Measurements from ENCODE around the gene PLK3. TPM values are rescaled to one million over a fixed set of nuclear protein-coding genes. Genes with fewer than 3 reads are reported as not detected.
A peak's percentile ranks its signal among the peaks of the same experiment; 100 is the strongest.

The PLK3 gene
- total and polyA plus RNA-seq, 10 of the 15 experiments (the other 5 are each of a cell fraction or from before 2014, with no cell fraction given): 1.5 to 23.2 (median 12.1) TPM

GRCh38 chr1:44775078-44775929 lies 24.9 kb upstream of the PLK3 start, which contains the start of gene RPS8 (continued):
- peak; percentile 44; the same call in 1 of the 2 replicates for TF ChIP-seq MTA2 (IDR thresholded peaks at IDR 0.05; ENCODE audit: low read depth)
- TF ChIP-seq MYB (IDR thresholded peaks at IDR 0.05; ENCODE audit: borderline replicate concordance, low read depth, low read length): 0 out of 2 replicates have a peak, but pooled peaks have one; percentile 61
- peak; percentile 57; the same call in 1 of the 2 replicates for TF ChIP-seq CHD1 (IDR thresholded peaks at IDR 0.05; ENCODE audit: low read depth, low read length)
- TF ChIP-seq FOXM1 (IDR thresholded peaks at IDR 0.05; ENCODE audit: low read depth, low read length): 0 out of 2 replicates have a peak, but pooled peaks have one; percentile 78
- TF ChIP-seq CBX5 (IDR thresholded peaks at IDR 0.05; ENCODE audit: low read depth): no peak
- peak; percentile 87 for TF ChIP-seq KLF5 (IDR thresholded peaks at IDR 0.05; ENCODE audit: partially characterized antibody)
- no peak for TF ChIP-seq BCLAF1 (IDR thresholded peaks at IDR 0.05)
- TF ChIP-seq WRNIP1 (IDR thresholded peaks at IDR 0.05; ENCODE audit: borderline replicate concordance, low read depth, low read length): no peak
- TF ChIP-seq ZBTB11 (CRISPR knock-in tag; IDR thresholded peaks at IDR 0.05): no peak
- TF ChIP-seq BRCA1 (IDR thresholded peaks at IDR 0.05; ENCODE audit: low read depth, low read length): no peak
- TF ChIP-seq RUNX3 (IDR thresholded peaks at IDR 0.05; ENCODE audit: low read length): peak; percentile 99
- TF ChIP-seq ZSCAN29 (IDR thresholded peaks at IDR 0.05): peak; percentile 79; the same call in 1 of the 2 replicates
- TF ChIP-seq TCF3 (IDR thresholded peaks at IDR 0.05; ENCODE audit: borderline replicate concordance, insufficient read depth, low read depth, low read length): peak; percentile 82; the same call in 1 of the 2 replicates
- peak; percentile 79 for TF ChIP-seq NKRF (conservative IDR thresholded peaks at IDR 0.05)
- no peak for TF ChIP-seq SPI1 (IDR thresholded peaks at IDR 0.05; ENCODE audit: borderline replicate concordance, insufficient read depth, low read depth, low read length)
- peak; percentile 100 for TF ChIP-seq POLR2AphosphoS5 (IDR thresholded peaks at IDR 0.05; ENCODE audit: low read length)

All from GM12878 (cell line).